MV-4-11 (cell line): ENCODE results near the gene RACK1.

Experiments used
- DNase-seq: peaks from one replicate; lab custom pipeline; 2025; lab: John Stamatoyannopoulos, UW

The RACK1 gene

GRCh38 chr5:181195249-181195761, 48.4 kb downstream of the RACK1 start:
- DNase-seq, result no peak

GRCh38 chr5:181194489-181195248, 49.0 kb downstream of the RACK1 start:
- DNase-seq, result no peak

GRCh38 chr5:181193656-181194055, 50.0 kb downstream of the RACK1 start:
- DNase-seq, result no peak

GRCh38 chr5:181192337-181193046, 51.2 kb downstream of the RACK1 start:
- DNase-seq, result no peak

- DNase-seq, result no peak
Observed at GRCh38 chr5:181191526-181192336, 52.0 kb downstream of the RACK1 start.

GRCh38 chr5:181190711-181191525, 52.8 kb downstream of the RACK1 start:
- DNase-seq, result no peak

GRCh38 chr5:181189962-181190710, 53.6 kb downstream of the RACK1 start:
- DNase-seq, result no peak

GRCh38 chr5:181189363-181189961, 54.2 kb downstream of the RACK1 start:
- DNase-seq, result no peak

- DNase-seq, result no peak
Observed at GRCh38 chr5:181188700-181189362, 54.9 kb downstream of the RACK1 start.

- DNase-seq, result no peak
Observed at GRCh38 chr5:181187500-181188213, 56.0 kb downstream of the RACK1 start.

GRCh38 chr5:181186986-181187499, 56.7 kb downstream of the RACK1 start:
- DNase-seq, result no peak
